Measurements from ENCODE around the gene COMMD9.

- TF ChIP-seq POLR2A (IDR thresholded peaks at IDR 0.05) = no peak
- TF ChIP-seq EP300 (IDR thresholded peaks at IDR 0.05) = no peak
- TF ChIP-seq, protein P1, sequence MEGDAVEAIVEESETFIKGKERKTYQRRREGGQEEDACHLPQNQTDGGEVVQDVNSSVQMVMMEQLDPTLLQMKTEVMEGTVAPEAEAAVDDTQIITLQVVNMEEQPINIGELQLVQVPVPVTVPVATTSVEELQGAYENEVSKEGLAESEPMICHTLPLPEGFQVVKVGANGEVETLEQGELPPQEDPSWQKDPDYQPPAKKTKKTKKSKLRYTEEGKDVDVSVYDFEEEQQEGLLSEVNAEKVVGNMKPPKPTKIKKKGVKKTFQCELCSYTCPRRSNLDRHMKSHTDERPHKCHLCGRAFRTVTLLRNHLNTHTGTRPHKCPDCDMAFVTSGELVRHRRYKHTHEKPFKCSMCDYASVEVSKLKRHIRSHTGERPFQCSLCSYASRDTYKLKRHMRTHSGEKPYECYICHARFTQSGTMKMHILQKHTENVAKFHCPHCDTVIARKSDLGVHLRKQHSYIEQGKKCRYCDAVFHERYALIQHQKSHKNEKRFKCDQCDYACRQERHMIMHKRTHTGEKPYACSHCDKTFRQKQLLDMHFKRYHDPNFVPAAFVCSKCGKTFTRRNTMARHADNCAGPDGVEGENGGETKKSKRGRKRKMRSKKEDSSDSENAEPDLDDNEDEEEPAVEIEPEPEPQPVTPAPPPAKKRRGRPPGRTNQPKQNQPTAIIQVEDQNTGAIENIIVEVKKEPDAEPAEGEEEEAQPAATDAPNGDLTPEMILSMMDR (IDR thresholded peaks at IDR 0.05) = no peak
- TF ChIP-seq POLR2AphosphoS5 (IDR thresholded peaks at IDR 0.05) = no peak
Measured at GRCh38 chr11:36333468-36333867, 44.2 kb upstream of the COMMD9 start.

Measured in upper lobe of left lung (tissue), 4 donors.